H1 (cell line): Measurements from ENCODE around the gene CMIP. TPM values are rescaled to one million over a fixed set of nuclear protein-coding genes. Genes with fewer than 3 reads are reported as not detected.

Experiments used
- CTBP2 ChIP-seq: IDR thresholded peaks from 2 replicates; pipeline ENCODE4 v1.7.0; 2011; ENCODE audit warnings: borderline replicate concordance, mild to moderate bottlenecking, moderate library complexity, mixed read lengths, low read length; ENCODE audit not compliant: insufficient read depth, insufficient read length
- CTCF ChIP-seq, 3 experiments: IDR thresholded peaks; 1 replicate in 2 of 3; 2 replicates in 1 of 3; pipeline versions ENCODE4 v1.5.1 to v1.6.1; 2011; ENCODE audit warnings: low read length in 3 of 3, mild to moderate bottlenecking in 3 of 3, inconsistent platforms in 2 of 3, low read depth in 1 of 3, moderate library complexity in 1 of 3; ENCODE audit not compliant: insufficient read depth in 1 of 3; ENCODE audit errors: control extremely low read depth in 1 of 3
- JUN ChIP-seq: IDR thresholded peaks from 2 replicates; pipeline ENCODE4 v1.6.1; 2011; ENCODE audit warnings: low read depth, mild to moderate bottlenecking, improper control_type of control experiment, low read length
- polyA plus RNA-seq, 7 experiments: library from polyadenylated mRNA; depleted of rRNA in 3 of 7; stranded (reverse) in 5 of 7; unstranded in 2 of 7; fragments of >200 nt in 5 of 7; fragments of 200-250 nt in 2 of 7; gene quantifications; 1 replicate in 5 of 7; 2 replicates in 1 of 7; 4 replicates in 1 of 7; pipeline versions ENCODE4 v1.2.1 to v1.2.3, GENCODE V29; 2011 to 2013; ENCODE audit warnings: missing spikeins in 2 of 7, mixed read lengths in 2 of 7
- total RNA-seq: library from RNA; stranded (reverse); fragmentation: NEBNext Ultra II Directional; extraction: Animal tissue kit (Norgen Biotek cat#: 25700); gene quantifications from 2 replicates; pipeline ENCODE4 v1.2.1, GENCODE V29; 2021
- TF ChIP-seq, protein P1 (sequence below): IDR thresholded peaks from 2 replicates; pipeline ENCODE4 v1.6.1; 2011; ENCODE audit warnings: low read depth, mild to moderate bottlenecking, low read length; ENCODE audit not compliant: insufficient read depth

CMIP gene
- total and polyA plus RNA-seq, 2 of the 8 experiments (the other 6 are each of a cell fraction or from before 2014, with no cell fraction given): 7.9 to 53.2 TPM

- TF ChIP-seq CTBP2 (no peak), JUN (no peak), CTCF (IDR thresholded peaks at IDR 0.05; ENCODE audit: control extremely low read depth in 1 of 3, insufficient read depth in 1 of 3, low read depth in 1 of 3, low read length in 3 of 3) (no peak)
- TF ChIP-seq, protein P1, sequence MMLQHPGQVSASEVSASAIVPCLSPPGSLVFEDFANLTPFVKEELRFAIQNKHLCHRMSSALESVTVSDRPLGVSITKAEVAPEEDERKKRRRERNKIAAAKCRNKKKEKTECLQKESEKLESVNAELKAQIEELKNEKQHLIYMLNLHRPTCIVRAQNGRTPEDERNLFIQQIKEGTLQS: no peak
Observed at GRCh38 chr16:81461766-81462165, 17.2 kb downstream of the CMIP start (continued).
